ENCODE data around the gene APBB2. TPM values are rescaled to one million over a fixed set of nuclear protein-coding genes. Genes with fewer than 3 reads are reported as not detected.
A peak's percentile ranks its signal among the peaks of the same experiment; 100 is the strongest.

Gene APBB2
- total RNA-seq, 1 experiment from 2014 or later, result 49.0 TPM

DNA sequence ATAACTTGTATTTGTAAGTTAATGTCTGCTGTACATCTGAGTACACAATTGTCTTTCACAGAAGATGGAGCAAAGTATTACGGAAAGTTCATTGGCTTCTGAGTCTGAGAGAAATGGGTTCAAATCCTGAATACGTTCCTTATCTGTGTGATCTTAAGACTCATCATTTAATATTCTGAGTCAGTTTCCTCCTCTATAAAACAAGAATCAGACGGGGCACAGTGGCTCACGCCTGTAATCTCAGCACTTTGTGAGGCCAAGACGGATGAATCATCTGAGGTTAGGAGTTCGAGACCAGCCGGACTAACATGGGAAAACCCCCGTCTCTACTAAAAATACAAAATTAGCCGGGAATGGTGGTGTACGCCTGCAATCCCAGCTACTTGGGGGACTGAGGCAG lies 57.8 kb downstream of the APBB2 start (continued):
- TF ChIP-seq, protein P1, sequence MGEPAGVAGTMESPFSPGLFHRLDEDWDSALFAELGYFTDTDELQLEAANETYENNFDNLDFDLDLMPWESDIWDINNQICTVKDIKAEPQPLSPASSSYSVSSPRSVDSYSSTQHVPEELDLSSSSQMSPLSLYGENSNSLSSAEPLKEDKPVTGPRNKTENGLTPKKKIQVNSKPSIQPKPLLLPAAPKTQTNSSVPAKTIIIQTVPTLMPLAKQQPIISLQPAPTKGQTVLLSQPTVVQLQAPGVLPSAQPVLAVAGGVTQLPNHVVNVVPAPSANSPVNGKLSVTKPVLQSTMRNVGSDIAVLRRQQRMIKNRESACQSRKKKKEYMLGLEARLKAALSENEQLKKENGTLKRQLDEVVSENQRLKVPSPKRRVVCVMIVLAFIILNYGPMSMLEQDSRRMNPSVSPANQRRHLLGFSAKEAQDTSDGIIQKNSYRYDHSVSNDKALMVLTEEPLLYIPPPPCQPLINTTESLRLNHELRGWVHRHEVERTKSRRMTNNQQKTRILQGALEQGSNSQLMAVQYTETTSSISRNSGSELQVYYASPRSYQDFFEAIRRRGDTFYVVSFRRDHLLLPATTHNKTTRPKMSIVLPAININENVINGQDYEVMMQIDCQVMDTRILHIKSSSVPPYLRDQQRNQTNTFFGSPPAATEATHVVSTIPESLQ (CRISPR knock-in tag; IDR thresholded peaks at IDR 0.05), result no peak
- no peak for TF ChIP-seq USF1 (CRISPR knock-in tag; IDR thresholded peaks at IDR 0.05)
- TF ChIP-seq NFYB (CRISPR knock-in tag; conservative IDR thresholded peaks at IDR 0.05; ENCODE audit: low read depth), result no peak
- TF ChIP-seq E2F4 (CRISPR knock-in tag; IDR thresholded peaks at IDR 0.05; ENCODE audit: borderline replicate concordance, low read depth), result no peak
- TF ChIP-seq OVOL2 (CRISPR knock-in tag; IDR thresholded peaks at IDR 0.05; ENCODE audit: borderline replicate concordance), result no peak
- no peak for TF ChIP-seq MYBL2 (CRISPR knock-in tag; IDR thresholded peaks at IDR 0.05)
- no peak for TF ChIP-seq RELA (CRISPR knock-in tag; IDR thresholded peaks at IDR 0.05; ENCODE audit: borderline replicate concordance)
- no peak for TF ChIP-seq TCF7 (CRISPR knock-in tag; IDR thresholded peaks at IDR 0.05; ENCODE audit: low read depth)
- no peak for TF ChIP-seq PREB (CRISPR knock-in tag; IDR thresholded peaks at IDR 0.05; ENCODE audit: borderline replicate concordance)

- DNase-seq (ENCODE audit: low spot score) (no peak), ATAC-seq (no peak)
- no peak overlapping the region for H3K4me3 Mint-ChIP-seq
- POLR2A ChIA-PET, result no interaction called here
- TF ChIP-seq CREM (CRISPR knock-in tag; IDR thresholded peaks at IDR 0.05) (no peak), TEAD1 (CRISPR knock-in tag; IDR thresholded peaks at IDR 0.05) (no peak)
- TF ChIP-seq, protein P2, sequence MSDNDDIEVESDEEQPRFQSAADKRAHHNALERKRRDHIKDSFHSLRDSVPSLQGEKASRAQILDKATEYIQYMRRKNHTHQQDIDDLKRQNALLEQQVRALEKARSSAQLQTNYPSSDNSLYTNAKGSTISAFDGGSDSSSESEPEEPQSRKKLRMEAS (CRISPR knock-in tag; IDR thresholded peaks at IDR 0.05), result no peak
- no peaks in the 10 kb centered on the region for H3K36me3 Mint-ChIP-seq
- peaks cover 23% of the 10 kb centered on the region for H3K4me1 Mint-ChIP-seq
- 0 out of 2 replicates have a peak overlapping the region, but pooled peaks have one; percentile 10 for H3K27ac Mint-ChIP-seq
- CTCF ChIA-PET, result interaction anchor here (0.9 kb wide), 1 partner anchor 179 kb away, joined by 3 read pairs; no protein-coding TSS in a partner anchor
- no peaks in the 10 kb centered on the region for H3K27me3 Mint-ChIP-seq (ENCODE audit: low read depth)
- 0 out of 2 replicates have a peak, but pooled peaks cover 4% of the 10 kb centered on the region for H3K9me3 Mint-ChIP-seq
Measured at GRCh38 chr4:41155194-41155830, 59.0 kb downstream of the APBB2 start.

DNA sequence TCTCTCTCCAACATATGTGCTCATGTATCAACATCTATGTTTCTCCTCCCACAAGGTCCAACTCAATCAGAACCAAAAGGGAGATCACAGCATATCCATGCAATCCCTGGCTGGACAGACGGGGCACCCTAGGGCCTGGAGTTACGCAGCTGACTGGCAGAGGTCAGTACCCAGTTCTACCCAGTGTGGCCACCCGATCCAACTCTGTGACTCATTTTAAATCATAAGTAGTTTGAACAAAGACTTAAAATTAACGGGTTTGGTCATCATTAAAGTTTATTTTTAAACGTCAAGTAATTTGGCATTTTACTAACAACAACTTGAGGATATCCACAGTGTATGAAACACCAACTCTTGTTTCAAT lies 59.5 kb downstream of the APBB2 start:
- CTCF ChIA-PET, result interaction anchor here (0.9 kb wide), 1 partner anchor 179 kb away, joined by 3 read pairs; no protein-coding TSS in a partner anchor
- DNase-seq (ENCODE audit: low spot score) (no peak), ATAC-seq (no peak)
- 0 out of 2 replicates have a peak overlapping the region, but pooled peaks have one; percentile 46 for H3K27ac Mint-ChIP-seq
- no peaks in the 10 kb centered on the region for H3K36me3 Mint-ChIP-seq
- TF ChIP-seq CREM (CRISPR knock-in tag; IDR thresholded peaks at IDR 0.05) (no peak), ZNF232 (CRISPR knock-in tag; IDR thresholded peaks at IDR 0.05) (no peak), USF2 (CRISPR knock-in tag; IDR thresholded peaks at IDR 0.05) (no peak), NFE2L1 (CRISPR knock-in tag; IDR thresholded peaks at IDR 0.05) (no peak), KAT7 (CRISPR knock-in tag; IDR thresholded peaks at IDR 0.05; ENCODE audit: borderline replicate concordance) (no peak), GRHL2 (CRISPR knock-in tag; IDR thresholded peaks at IDR 0.05; ENCODE audit: insufficient replicate concordance, severe bottlenecking) (no peak), USF1 (CRISPR knock-in tag; IDR thresholded peaks at IDR 0.05) (no peak), CBFB (CRISPR knock-in tag; IDR thresholded peaks at IDR 0.05; ENCODE audit: low read depth) (no peak), EMX1 (CRISPR knock-in tag; IDR thresholded peaks at IDR 0.05) (no peak), JAZF1 (CRISPR knock-in tag; IDR thresholded peaks at IDR 0.05) (no peak)
- TF ChIP-seq, protein P3, sequence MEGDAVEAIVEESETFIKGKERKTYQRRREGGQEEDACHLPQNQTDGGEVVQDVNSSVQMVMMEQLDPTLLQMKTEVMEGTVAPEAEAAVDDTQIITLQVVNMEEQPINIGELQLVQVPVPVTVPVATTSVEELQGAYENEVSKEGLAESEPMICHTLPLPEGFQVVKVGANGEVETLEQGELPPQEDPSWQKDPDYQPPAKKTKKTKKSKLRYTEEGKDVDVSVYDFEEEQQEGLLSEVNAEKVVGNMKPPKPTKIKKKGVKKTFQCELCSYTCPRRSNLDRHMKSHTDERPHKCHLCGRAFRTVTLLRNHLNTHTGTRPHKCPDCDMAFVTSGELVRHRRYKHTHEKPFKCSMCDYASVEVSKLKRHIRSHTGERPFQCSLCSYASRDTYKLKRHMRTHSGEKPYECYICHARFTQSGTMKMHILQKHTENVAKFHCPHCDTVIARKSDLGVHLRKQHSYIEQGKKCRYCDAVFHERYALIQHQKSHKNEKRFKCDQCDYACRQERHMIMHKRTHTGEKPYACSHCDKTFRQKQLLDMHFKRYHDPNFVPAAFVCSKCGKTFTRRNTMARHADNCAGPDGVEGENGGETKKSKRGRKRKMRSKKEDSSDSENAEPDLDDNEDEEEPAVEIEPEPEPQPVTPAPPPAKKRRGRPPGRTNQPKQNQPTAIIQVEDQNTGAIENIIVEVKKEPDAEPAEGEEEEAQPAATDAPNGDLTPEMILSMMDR (IDR thresholded peaks at IDR 0.05), result no peak
- TF ChIP-seq, protein P4, sequence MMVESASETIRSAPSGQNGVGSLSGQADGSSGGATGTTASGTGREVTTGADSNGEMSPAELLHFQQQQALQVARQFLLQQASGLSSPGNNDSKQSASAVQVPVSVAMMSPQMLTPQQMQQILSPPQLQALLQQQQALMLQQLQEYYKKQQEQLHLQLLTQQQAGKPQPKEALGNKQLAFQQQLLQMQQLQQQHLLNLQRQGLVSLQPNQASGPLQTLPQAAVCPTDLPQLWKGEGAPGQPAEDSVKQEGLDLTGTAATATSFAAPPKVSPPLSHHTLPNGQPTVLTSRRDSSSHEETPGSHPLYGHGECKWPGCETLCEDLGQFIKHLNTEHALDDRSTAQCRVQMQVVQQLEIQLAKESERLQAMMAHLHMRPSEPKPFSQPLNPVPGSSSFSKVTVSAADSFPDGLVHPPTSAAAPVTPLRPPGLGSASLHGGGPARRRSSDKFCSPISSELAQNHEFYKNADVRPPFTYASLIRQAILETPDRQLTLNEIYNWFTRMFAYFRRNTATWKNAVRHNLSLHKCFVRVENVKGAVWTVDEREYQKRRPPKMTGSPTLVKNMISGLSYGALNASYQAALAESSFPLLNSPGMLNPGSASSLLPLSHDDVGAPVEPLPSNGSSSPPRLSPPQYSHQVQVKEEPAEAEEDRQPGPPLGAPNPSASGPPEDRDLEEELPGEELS (CRISPR knock-in tag; IDR thresholded peaks at IDR 0.05), result no peak
- 0 out of 2 replicates have a peak, but pooled peaks cover 4% of the 10 kb centered on the region for H3K9me3 Mint-ChIP-seq
- H3K27me3 Mint-ChIP-seq (ENCODE audit: low read depth), result no peaks in the 10 kb centered on the region
- POLR2A ChIA-PET, result no interaction called here
- peaks cover 18% of the 10 kb centered on the region for H3K4me1 Mint-ChIP-seq
- H3K4me3 Mint-ChIP-seq, result no peak overlapping the region
